Superior temporal gyrus (tissue), 1 donor: ENCODE measurements around the gene KRT40.

Experiments
- DNase-seq: peaks from one replicate; pipeline ENCODE4 v3.0.0-alpha.2; 2016; ENCODE audit errors: extremely low spot score

KRT40 gene

DNA sequence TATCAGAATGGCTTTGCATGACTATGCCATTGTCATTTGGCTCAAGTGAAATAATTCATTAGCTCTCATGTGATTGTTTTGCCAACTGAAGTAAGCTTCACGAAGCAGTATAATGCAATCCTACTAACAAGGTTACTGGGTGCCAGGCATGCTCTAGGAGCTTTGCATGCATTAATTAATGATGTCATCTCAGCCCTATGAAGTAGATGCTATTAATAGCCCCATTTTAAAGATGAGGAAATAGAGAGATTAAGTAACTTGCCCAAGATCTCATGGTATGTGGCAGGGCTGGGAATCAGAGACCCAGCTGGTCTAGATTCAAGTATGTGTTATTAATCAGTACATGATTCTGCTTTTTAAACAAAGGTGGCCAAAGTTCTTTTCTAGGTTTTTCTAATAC, 31.5 kb downstream of the KRT40 start:
- no peak for DNase-seq

DNA sequence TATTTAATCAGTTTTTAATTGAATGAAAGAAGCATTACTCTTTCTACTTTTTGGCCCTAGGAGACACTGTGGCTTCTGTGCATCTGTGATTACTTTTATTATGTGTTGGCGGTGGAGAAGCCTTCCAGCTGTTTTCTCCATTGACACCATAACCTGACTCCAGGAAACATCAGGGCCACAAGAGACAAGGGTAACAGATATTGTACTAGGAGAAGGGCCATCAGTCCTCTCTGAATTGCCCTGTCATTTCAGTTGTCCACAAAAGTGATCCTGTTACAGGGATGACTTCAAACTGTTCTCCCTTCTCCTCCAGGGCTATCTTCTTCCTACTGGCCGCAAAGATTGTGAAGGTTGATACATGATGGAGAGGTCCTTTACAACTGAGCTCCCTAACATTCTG, 32.0 kb downstream of the KRT40 start:
- no peak for DNase-seq

DNA sequence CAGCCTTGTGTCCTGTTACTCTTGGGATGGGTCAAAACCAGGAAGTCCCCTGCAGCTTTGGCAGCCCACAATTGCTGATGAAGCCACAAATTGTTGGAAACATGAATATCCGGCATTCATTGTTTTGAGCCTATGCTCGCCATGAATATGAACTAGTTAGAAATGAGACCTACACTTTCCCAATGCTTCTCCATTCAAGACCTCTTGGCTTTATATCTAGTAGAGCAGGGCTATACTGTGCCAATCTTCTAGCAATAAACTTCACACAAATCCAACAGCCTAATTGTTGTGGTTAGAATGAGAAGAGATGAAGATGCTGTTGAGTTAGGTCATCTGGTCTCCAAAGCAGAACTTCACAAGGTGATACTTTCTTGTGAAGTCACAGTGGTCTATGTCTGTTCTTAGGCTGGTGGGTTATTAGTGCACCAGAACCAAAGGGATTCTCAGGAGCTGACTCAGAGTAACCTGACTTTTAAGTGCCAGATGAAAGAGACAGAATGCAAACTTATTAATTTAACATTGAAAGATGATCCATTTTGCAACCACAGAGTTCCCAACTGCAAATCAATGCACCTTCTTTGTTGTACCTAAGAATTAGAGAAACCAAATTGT, 33.0 kb downstream of the KRT40 start:
- no peak for DNase-seq

DNA sequence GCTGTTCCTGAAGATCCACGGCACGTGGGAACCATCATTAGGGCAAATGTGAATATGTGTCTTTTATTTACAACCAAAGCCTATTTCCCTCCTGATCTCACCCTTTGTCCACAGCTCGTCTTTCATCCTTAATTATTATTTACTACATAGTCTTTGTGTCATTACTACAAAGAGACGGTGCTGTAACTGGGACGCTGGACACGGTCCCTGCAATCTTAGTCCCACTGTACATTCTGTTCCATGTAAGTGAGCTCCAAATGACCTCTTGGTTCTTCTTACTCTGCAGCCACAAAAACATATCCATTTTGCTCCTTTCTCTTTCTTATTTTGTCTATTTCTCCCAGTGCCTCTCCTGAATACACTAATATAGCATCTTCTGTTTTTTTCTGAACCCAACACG, 34.0 kb downstream of the KRT40 start:
- no peak for DNase-seq

DNA sequence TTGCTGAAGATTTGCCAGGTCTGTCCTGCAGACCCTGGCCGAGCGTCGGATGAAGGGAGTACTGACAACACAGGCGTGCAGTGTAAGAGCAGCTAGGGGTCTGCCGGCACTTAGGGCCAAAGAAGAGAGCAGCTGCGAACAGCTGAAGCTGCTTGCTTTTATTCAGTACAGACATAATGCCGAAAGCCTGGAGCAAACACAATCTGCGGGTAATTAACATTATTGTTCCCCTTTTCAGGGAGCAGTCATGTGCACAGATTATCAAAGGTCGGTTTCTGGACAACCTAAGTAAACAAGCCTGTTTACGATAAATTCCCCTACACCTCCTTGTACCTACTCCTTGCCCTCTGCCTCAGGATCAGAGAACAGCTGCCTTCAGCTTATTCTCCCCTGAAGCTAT, 34.7 kb downstream of the KRT40 start:
- no peak for DNase-seq

DNA sequence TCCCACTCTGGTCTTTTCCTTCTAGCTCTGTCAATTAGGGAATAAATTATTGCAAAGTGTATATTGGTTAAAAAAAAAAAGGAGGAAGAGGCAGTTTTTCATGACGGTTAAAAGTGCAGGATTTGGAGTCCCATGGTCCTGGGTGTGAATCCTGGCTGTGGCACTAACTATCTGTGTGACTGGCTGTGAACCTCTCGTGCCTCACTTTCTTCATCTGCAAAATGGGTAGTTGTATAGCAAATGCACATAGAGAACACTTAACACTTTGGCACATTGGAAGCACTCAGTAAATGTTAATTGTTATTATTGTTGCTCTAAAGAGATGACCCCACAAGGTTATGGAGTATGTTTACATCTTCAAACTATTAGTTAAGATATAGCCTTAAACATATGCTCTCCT, 36.2 kb downstream of the KRT40 start:
- DNase-seq = no peak

DNA sequence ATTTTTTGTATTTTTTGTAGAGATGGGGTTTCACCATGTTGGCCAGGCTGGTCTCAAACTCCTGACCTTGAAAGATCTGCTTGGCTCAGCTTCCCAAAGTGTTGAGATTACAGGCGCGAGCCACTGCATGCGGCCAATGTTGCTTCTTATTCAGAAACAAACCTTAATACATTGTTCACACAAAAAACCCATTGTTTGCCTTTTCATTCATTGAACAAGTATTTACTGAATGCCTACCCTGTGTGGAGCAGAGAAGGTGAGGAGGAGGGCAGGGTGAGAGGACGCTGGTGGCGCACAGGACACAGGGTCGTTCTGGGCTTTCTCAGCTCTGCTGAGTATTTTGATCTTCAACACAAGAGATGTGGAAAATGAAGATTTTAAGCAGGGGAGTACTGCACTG, 38.7 kb downstream of the KRT40 start:
- no peak for DNase-seq

DNA sequence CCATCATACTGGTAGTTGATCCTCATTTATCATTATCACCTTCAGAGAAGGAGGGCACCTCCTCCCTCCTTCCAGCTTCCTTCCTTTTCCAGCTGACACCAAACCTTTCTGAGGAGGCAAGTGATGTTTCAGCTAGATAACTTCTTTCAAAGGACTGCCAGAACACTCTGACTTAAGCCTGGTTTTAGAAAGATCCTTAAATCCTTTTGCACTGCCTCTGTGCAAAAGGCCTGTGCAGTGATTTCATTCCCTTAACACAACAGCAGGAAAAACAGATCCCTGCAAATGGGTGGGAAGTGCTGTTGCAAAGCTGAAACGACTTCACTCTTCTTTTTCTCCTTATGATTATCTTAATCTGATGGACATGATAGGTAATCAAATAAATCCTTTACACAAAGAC, 39.6 kb downstream of the KRT40 start:
- no peak for DNase-seq

DNA sequence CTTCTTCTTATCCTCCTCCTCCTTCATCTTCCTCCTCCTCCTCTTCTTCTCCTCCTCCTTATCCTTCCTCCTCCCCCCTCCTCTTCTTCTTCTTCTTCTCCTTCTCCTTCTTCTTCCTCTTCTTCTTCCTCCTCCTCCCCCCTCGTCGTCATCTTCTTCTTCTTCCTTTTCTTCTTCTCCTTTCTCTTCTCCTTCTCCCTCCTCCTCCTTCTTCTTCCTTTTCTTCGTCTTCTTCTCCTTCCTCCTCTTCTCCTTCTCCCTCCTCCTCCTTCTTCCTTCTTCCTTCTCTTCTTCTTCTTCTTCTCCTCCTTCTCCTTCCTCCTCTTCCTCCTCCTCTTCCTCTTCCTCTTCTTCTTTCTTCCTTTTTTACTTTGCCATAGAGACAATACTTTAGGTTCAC, 41.6 kb downstream of the KRT40 start:
- DNase-seq = no peak

DNA sequence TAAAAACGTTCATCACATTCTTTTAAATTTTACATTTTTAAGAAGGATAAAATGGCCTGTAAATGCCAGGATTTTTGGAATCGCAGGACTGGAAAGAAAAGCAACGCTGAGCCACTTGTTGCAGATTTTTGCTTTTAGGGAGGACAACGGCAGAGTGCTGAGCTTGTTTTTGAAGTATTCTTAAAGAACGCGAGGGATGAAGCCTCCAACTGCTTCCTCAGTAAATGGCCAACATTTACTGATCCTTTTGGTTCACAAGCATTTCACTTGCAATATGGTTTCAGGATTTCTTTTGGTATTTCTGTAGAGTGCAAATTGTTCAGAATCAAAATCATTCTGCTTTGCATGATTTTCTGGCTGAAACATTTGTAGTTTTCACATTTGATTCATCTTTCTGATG, 43.9 kb downstream of the KRT40 start:
- DNase-seq = no peak

DNA sequence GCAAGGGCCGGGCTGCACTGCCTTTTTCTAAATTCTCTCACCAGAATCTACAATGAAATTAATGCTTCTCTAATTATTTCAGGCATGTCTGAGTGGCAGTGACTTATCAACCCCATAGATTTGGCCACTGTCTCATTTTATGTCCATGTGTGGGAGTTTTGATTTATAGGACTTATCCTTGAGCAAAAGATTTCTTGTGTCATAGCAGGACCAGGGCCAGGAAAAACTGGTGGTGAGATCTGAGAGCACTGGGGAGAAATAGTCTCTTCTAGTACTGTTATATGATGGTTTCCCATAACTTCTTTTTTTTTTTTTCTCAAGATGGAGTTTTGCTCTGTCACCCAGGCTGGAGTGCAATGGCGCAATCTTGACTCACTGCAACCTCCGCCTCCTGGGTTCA, 45.1 kb downstream of the KRT40 start:
- no peak for DNase-seq

DNA sequence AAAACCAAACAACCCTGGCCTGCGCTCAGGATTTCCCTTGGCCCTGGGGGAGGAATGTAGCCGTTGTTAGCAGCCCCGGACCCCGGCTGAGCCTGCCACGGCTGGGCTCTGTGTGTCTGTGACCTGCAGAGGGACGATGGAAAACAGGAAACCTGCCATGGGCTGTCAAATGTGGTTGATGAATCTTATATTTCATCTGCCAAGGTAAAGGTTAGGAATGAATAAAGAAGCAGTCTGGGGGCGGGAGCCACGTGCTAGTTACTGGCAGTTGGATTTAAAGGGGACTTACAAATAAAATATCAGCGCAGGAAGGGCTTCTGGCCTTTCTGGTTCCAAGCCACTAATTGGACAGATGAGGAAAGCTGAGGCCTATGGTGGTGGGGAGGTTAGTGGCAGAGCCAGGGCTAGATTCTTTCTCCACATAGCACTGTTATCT, 46.7 kb downstream of the KRT40 start, which contains the start of gene KRT23:
KRT23 (minus strand) TSS at position 263 of the 436 bp plus-strand sequence. CDS start 1,043 bp downstream, outside the sequence.
- DNase-seq = no peak

DNA sequence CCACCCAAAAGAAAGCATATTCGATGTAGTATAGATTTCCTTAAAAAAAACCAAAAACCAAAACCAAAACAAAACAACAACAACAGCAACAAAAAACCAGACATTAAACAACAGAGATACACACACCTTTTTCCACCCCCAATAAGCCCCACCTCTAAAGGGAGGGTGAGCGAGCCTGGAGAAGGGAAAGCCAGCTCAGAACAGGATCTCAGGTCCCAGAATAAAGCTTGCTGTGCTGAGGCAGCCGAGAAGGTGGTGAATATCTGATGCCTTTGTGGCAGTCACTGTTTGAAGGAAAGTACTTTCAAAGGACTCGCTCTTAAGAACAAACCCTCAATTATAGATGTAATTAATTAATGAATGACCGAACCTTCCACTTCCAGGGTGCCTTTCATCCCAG, 47.1 kb downstream of the KRT40 start:
- DNase-seq = no peak

DNA sequence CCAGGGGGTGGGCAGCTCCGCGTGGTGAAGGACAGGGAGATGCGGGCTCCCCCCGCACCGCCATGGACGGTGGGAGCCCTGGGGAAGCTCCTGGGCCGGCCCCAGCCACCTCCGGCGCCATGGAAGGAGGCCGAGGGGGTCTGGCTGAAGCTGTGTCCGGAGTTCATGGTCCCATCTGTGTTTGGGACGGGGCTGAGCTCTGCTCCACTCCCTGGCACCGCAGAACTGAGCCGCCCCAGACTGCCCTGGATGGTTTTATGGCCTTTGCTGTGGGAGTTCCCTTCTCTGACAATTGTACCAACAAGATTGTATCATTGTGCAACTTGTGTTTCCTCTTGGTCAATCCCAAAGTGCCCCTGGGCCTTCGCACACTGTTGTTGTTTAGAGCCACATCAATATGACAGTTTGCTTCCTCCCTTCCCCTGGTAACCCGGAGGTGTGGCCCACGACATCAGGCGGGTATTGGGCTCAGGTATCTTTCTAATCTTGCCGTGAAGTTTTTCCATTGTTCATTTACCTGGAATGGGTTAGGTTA, 47.6 kb downstream of the KRT40 start:
- DNase-seq = no peak

DNA sequence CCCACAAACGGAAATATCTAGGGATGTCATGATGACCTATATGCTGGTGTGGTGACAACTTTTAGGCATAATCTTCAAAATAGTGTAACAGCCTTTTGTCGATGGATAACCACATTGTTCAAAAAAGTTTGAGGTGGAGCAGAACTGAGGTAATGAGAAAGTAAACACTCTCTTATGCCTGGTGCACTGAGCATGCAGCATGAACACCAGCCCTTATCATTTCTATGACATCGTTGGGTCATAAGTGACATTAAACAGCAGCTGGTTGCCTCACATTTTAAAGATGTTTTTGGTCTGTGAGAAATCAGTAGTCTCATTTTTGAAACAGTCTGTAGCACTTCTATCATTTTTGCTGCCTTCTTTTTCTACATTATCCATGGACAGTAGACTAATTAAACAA, 48.5 kb downstream of the KRT40 start:
- no peak for DNase-seq

DNA sequence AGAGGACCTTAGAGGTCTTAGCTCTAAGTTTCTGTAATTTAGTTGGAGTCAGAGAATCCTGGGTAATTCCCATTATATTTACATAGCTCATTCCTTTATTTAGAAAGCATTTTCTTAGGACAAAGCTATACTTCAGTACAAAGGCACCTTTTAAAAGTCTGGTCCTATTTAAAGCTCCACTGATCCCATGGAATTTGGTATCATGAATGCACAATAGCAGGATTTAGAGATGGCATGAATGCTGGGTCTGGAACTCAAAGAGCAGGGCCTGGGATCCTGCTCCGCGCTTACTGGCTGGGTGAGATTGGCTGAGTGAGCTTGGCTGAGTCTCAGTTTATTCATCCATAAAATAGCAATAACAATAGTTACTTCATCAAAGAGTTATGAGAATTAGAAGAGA, 51.5 kb downstream of the KRT40 start:
- no peak for DNase-seq

DNA sequence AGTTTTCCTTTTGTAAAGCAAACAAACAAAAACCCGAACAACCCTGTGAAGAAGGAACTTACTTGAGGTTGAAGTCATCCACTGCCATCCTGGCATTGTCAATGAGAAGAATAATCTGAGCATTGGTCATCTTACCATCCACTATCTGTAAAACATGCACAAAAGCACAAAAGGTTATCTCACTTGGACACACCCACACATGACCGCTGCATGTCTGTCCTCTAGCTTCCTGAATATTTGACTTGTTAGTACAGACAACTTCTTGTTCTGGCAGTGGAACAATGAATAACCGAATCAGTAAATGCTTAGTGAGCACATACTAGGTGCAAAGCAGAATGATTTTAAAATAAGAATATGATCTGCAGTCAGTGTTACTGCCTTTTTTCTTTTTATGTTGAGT, 52.8 kb downstream of the KRT40 start:
- no peak for DNase-seq
